ENCODE results near the gene IL4.

- TF ChIP-seq CTCF (optimal IDR thresholded peaks at IDR 0.05 in 1 of 3, IDR thresholded peaks at IDR 0.05 in 1 of 3, conservative IDR thresholded peaks at IDR 0.05 in 1 of 3; ENCODE audit: extremely low read depth in 1 of 3, insufficient read depth in 2 of 3, low read length in 3 of 3) = no peak
- no peak for TF ChIP-seq EZH2 (IDR thresholded peaks at IDR 0.05; ENCODE audit: low read length)
These were observed 4.9 kb downstream of the IL4 start for GRCh38 chr5:132678735-132679134.

All from keratinocyte (primary cell).